MCF 10A (cell line): ENCODE results near the gene NUDT4. TPM values are rescaled to one million over a fixed set of nuclear protein-coding genes. Genes with fewer than 3 reads are reported as not detected.

ENCODE experiments used
- BruUV-seq: library from RNA; stranded (reverse); fragments of 400-500 nt; replicated peaks from 2 replicates; lab custom pipeline; 2021; lab: Mats Ljungman, UMichigan
- CTCF ChIA-PET: fragments of 300-600 bp; sonication (Branson Sonifier 250); formaldehyde crosslinking; extraction: SDS; loops from one replicate; lab custom pipeline; 2021; ENCODE audit warnings: antibody characterized with exemption, inconsistent platforms; lab: Yijun Ruan, JAX
- POLR2A ChIA-PET: fragments of 300-600, 350-650 bp; sonication (Branson Sonifier 250); formaldehyde crosslinking; extraction: SDS; loops from one replicate; lab custom pipeline; 2020; ENCODE audit warnings: antibody characterized with exemption, inconsistent platforms; lab: Yijun Ruan, JAX
- DNase-seq: peaks from one replicate; pipeline ENCODE4 v3.0.0-alpha.2; 2018; ENCODE audit not compliant: unreplicated experiment
- H3K27ac Mint-ChIP-seq: one replicate; pipeline ENCODE4 v1.8.0; 2022; ENCODE audit warnings: mild to moderate bottlenecking, low read depth, mixed read lengths; ENCODE audit not compliant: unreplicated experiment
- H3K27me3 Mint-ChIP-seq: one replicate; pipeline ENCODE4 v1.8.0; 2022; ENCODE audit warnings: mixed read lengths; ENCODE audit not compliant: insufficient read depth, unreplicated experiment
- H3K36me3 Mint-ChIP-seq: one replicate; pipeline ENCODE4 v1.8.0; 2022; ENCODE audit warnings: mild to moderate bottlenecking, moderate library complexity, mixed read lengths; ENCODE audit not compliant: insufficient read depth, unreplicated experiment
- H3K4me1 Mint-ChIP-seq: one replicate; pipeline ENCODE4 v1.8.0; 2022; ENCODE audit warnings: mixed read lengths; ENCODE audit not compliant: insufficient read depth, unreplicated experiment
- H3K4me3 Mint-ChIP-seq: one replicate; pipeline ENCODE4 v1.8.0; 2022; ENCODE audit warnings: mild to moderate bottlenecking, moderate library complexity, mixed read lengths; ENCODE audit not compliant: unreplicated experiment
- H3K9me3 Mint-ChIP-seq: one replicate; pipeline ENCODE4 v1.8.0; 2022; ENCODE audit warnings: mixed read lengths; ENCODE audit not compliant: unreplicated experiment
- intact Hi-C: fragments of 100-400 bp; cut with micrococcal nuclease; formaldehyde crosslinking; loops from 2 replicates; pipeline ENCODE4 v1.14.1; 2022
- total RNA-seq: library from RNA; stranded (reverse); gene quantifications from 2 replicates; pipeline ENCODE4 v1.2.3, GENCODE V29; 2022
- TF ChIP-seq, protein P1 (sequence below): fragments of 200-600 bp; IDR thresholded peaks from one replicate; pipeline ENCODE4 v1.8.0; 2022; ENCODE audit warnings: antibody characterized with exemption, mild to moderate bottlenecking; ENCODE audit not compliant: unreplicated experiment

The NUDT4 gene
- total RNA-seq, 1 experiment from 2014 or later: 79.8 TPM

- Mint-ChIP-seq H3K27ac (peak overlapping the region; percentile 50), H3K4me3 (peak overlapping the region; percentile 98), H3K4me1 (peaks cover 24% of the 10 kb centered on the region), H3K9me3 (no peaks in the 10 kb centered on the region), H3K36me3 (peaks cover 9% of the 10 kb centered on the region), H3K27me3 (no peaks in the 10 kb centered on the region)
- CTCF ChIA-PET: interaction anchor here (2.7 to 6.7 kb wide), 2 partner anchors 18 to 135 kb away, joined by 9 to 40 read pairs; no protein-coding TSS in a partner anchor
- BruUV-seq: no TSS peak
- POLR2A ChIA-PET: interaction anchor here (0.7 to 6.1 kb wide), 15 partner anchors 135 to 1182 kb away, joined by 3 to 53 read pairs (median 4); partner anchors contain the start of genes CEP83 and EEA1
- intact Hi-C loops: loop anchor here (1.0 to 5.0 kb wide), 3 partner anchors 137 to 392 kb away; no protein-coding TSS in a partner anchor
- TF ChIP-seq, protein P1, sequence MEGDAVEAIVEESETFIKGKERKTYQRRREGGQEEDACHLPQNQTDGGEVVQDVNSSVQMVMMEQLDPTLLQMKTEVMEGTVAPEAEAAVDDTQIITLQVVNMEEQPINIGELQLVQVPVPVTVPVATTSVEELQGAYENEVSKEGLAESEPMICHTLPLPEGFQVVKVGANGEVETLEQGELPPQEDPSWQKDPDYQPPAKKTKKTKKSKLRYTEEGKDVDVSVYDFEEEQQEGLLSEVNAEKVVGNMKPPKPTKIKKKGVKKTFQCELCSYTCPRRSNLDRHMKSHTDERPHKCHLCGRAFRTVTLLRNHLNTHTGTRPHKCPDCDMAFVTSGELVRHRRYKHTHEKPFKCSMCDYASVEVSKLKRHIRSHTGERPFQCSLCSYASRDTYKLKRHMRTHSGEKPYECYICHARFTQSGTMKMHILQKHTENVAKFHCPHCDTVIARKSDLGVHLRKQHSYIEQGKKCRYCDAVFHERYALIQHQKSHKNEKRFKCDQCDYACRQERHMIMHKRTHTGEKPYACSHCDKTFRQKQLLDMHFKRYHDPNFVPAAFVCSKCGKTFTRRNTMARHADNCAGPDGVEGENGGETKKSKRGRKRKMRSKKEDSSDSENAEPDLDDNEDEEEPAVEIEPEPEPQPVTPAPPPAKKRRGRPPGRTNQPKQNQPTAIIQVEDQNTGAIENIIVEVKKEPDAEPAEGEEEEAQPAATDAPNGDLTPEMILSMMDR: no peak
- no peak for DNase-seq
These were observed 1.2 kb downstream of the NUDT4 start for GRCh38 chr12:93378998-93379325.

GRCh38 chr12:93379326-93379980, 1.7 kb downstream of the NUDT4 start:
- peaks cover 24% of the 10 kb centered on the region for H3K4me1 Mint-ChIP-seq
- DNase-seq: peak; percentile 38
- BruUV-seq: TSS peak; percentile 52
- CTCF ChIA-PET: interaction anchor here (0.6 to 6.7 kb wide), 8 partner anchors 18 to 473 kb away, joined by 3 to 64 read pairs (median 13); no protein-coding TSS in a partner anchor
- TF ChIP-seq, protein P1: no peak
- intact Hi-C loops: loop anchor here (1.0 to 5.0 kb wide), 3 partner anchors 137 to 392 kb away; no protein-coding TSS in a partner anchor
- H3K4me3 Mint-ChIP-seq: peak overlapping the region; percentile 98
- H3K9me3 Mint-ChIP-seq: no peaks in the 10 kb centered on the region
- peaks cover 9% of the 10 kb centered on the region for H3K36me3 Mint-ChIP-seq
- POLR2A ChIA-PET: interaction anchor here (0.6 to 6.1 kb wide), 19 partner anchors 135 to 1181 kb away, joined by 3 to 53 read pairs (median 4); partner anchors contain the start of genes CEP83 and EEA1
- no peaks in the 10 kb centered on the region for H3K27me3 Mint-ChIP-seq
- peak overlapping the region; percentile 50 for H3K27ac Mint-ChIP-seq

DNA sequence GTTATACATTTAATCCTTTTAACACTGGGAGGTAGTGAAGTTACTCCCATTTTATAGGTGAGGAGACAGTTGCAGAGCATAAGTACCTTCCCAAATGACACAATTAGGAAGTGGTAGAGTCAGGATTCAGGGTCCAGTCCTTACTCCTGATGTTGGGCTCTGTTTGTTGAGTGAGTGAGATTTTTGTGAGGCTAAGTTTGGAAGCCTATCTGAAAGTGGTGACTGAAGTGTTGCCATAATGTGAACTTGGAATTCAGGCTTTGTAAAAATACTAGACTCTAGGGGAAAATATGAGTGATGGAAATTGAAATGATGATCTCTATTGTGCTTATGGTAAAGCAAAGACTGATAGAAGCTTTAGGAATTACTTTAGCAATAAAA, 2.2 kb downstream of the NUDT4 start:
- H3K27ac Mint-ChIP-seq: peak overlapping the region; percentile 50
- H3K36me3 Mint-ChIP-seq: peaks cover 10% of the 10 kb centered on the region
- H3K4me3 Mint-ChIP-seq: peak overlapping the region; percentile 98
- ChIA-PET POLR2A (interaction anchor here (0.6 to 6.1 kb wide), 16 partner anchors 48 to 480 kb away, joined by 3 to 53 read pairs (median 4); partner anchors contain the start of gene EEA1), CTCF (interaction anchor here (0.5 to 6.7 kb wide), 27 partner anchors 9 to 595 kb away, joined by 3 to 64 read pairs (median 6); no protein-coding TSS in a partner anchor)
- BruUV-seq: no TSS peak
- peaks cover 25% of the 10 kb centered on the region for H3K4me1 Mint-ChIP-seq
- no peaks in the 10 kb centered on the region for H3K9me3 Mint-ChIP-seq
- DNase-seq: no peak
- H3K27me3 Mint-ChIP-seq: no peaks in the 10 kb centered on the region
- TF ChIP-seq, protein P1: no peak
- intact Hi-C loops: loop anchor here (1.0 to 5.0 kb wide), 6 partner anchors 138 to 453 kb away; partner anchors contain the start of gene EEA1
